A673 (cell line): ENCODE data around the gene KNCN.

Experiments
- CTCF ChIP-seq: fragments of 300-800, 200-600 bp; sonication (generic); conservative IDR thresholded peaks from 2 replicates; pipeline ENCODE4 v1.5.1; 2017; ENCODE audit warnings: low read depth, mild to moderate bottlenecking, antibody characterized with exemption, low read length, moderate library complexity, mixed read lengths
- EZH2 ChIP-seq: fragments of 200-600 bp; sonication (generic); IDR thresholded peaks from 2 replicates; pipeline ENCODE4 v1.6.1; 2017; ENCODE audit warnings: borderline replicate concordance, low read depth, mild to moderate bottlenecking, mixed read lengths, antibody characterized with exemption, low read length; ENCODE audit not compliant: poor library complexity, severe bottlenecking

- no peak for TF ChIP-seq CTCF
- TF ChIP-seq EZH2 = no peak
Measured at GRCh38 chr1:46544561-46545240, 6.7 kb downstream of the KNCN start.
